GM12874 (cell line): ENCODE data around the gene ZNF710.

Experiments
- TF ChIP-seq, protein P1 (sequence below): IDR thresholded peaks from 2 replicates; pipeline ENCODE4 v1.5.1; 2011; ENCODE audit warnings: low read depth, mild to moderate bottlenecking, control low read depth, low read length, moderate library complexity; ENCODE audit not compliant: insufficient read depth

Gene ZNF710

DNA sequence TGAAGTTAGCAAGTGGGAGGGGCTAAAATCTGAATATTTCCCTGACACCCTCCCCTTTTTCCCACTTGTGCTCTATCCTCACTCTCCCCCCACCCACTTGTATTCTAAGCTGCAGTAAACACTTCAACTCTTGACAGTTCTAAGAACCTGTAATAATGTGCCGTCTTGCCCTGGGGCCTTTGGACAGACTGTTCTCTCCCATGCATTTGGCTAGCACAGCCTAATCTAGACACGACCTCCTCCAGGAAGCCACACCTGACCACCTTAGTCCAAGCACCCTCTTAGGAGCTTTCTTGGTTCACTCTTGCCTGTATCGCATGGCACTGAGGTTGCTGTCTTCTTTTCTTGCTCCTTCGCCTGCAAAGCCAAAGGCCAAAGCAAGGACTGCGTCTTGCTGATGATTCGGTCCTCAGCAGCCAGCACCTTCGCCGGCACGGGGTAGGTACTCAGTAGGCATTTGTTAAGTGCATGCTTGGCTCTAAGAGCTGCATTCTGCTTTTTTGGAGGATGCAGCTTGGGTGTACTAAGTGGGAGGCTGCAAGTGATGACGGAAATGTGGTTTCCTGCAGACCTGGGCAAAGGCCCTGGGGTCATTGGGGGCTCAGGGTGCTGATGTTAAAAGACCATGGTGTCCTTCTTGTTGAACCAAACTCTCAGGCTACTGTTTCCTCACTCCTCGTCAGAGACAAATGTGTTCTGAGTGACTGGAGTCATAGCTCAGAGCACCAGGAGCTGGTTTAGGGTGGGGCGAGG, 2.0 kb upstream of the ZNF710 start:
- TF ChIP-seq, protein P1, sequence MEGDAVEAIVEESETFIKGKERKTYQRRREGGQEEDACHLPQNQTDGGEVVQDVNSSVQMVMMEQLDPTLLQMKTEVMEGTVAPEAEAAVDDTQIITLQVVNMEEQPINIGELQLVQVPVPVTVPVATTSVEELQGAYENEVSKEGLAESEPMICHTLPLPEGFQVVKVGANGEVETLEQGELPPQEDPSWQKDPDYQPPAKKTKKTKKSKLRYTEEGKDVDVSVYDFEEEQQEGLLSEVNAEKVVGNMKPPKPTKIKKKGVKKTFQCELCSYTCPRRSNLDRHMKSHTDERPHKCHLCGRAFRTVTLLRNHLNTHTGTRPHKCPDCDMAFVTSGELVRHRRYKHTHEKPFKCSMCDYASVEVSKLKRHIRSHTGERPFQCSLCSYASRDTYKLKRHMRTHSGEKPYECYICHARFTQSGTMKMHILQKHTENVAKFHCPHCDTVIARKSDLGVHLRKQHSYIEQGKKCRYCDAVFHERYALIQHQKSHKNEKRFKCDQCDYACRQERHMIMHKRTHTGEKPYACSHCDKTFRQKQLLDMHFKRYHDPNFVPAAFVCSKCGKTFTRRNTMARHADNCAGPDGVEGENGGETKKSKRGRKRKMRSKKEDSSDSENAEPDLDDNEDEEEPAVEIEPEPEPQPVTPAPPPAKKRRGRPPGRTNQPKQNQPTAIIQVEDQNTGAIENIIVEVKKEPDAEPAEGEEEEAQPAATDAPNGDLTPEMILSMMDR = no peak

DNA sequence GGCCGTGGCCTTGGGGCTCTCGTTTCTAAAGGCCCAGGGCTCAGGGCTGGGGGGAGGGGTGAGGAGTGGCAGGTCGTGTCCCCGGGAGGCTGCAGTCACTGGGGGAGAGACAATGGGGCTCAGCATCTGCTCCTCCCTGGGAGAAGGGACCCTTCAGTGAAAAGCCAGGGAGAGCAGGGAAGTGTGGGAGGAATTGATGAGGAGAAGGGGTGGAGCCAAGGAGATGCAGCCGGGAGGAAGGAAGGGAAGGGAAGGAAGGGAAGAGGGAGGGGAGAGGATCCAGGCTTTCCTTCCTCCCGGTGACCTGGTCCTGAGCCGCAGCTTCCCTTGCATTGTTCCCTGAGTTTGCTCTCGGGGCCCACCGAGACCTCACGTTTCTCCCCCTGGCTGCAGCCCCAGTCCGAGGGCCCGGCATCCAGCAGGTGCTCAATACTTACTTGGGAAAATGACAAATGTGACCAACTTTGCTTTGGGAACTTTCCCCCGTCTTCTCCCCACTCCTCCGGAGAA, 1.4 kb upstream of the ZNF710 start:
- TF ChIP-seq, protein P1 = no peak

DNA sequence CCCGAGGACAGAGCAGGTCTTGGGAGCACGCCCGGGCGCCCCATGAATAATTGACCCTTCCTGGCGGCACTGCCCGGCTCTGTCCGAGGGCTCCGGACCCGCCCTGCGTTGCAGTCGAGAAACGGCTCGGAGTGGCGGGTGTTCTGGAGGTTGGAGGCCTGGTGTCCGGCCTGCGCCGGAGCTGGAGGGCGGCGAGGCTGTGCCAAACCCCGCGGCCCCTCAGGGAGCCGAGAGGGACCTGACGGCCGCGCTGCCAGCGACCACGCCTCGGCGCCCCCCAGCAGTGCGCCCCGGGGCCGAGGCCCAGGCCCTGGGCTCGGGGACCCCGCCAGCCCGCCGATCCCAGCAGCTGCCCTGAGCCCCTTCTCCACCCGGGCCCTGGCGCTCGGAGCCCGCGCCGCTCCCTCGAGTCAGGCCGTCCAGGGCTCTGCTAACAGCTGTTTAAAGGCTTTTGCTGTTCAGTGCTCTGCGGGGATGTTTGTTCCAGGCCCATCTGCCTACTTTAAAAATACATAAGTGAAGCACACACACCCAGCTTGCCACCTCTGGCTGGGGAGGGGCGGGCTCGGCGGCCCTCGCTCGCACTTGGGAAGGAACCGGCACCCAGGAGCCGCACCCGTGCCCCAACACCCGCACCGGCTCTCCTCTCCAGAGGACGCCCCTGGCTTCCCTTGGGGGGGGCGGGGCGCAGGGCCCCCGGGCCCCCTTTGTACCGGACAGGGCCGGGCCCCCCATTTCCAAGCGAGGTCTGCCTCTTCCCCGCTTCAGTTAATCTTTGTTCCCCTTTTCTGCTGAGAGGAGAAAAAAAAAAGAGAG, 730 bp upstream of the ZNF710 start:
- TF ChIP-seq, protein P1 = no peak

DNA sequence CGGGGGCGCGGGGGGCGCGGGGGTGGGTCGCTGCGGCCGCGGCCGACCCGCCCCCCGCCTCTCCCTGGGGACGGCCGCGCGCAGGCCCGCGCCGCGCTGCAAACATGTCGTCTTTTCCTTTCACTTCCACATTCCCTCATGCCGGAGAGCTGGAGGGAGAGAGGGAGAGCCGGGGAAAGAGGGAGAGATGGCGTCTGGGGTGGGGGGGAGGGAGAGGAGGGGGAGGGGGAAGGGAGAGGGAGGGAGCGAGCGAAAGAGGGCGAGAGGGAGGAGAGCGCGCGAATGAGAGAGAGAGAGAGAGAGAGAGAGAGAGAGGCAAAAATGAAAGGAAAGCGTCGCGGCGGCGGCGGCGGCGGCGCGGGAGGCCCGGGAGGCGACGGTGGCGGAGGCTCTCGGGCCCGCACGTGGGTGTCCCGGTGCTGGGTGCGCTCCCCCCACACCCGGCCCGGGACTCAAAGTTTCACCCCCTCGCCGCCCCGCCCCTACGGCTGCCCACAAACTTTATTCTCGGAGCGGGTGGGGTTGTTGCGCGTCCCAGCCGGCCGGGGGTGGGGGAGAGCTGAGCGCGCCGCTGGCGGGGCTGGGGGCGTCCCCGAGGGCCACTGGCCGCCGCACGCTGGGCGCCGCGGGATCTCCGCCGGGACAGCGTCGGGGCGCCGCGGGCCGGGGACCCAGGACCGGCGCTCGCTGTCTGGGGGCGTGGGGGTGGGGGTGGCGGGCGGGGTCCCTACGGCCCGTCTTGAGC, 731 bp downstream of the ZNF710 start:
- TF ChIP-seq, protein P1 = no peak

DNA sequence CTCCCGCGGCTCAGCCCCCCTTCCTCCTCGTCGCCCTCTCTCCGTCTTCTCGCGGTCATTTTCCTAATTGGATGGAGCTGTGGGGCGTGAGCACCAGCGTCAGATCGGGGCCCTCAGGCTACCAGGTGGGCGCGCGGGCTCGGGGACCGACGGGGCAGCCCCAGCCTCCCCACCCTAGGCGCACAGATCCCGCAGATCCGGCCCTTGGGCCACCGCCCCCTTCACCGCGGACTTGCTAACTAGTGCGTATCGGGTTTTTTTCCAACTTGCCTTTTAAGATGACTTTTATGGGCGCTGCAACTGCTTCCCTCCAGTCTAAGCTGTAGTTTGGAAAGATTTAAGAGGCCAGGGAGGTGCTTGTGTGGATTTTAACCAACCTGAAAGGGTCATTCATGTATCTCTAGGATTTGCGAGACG, 1.3 kb downstream of the ZNF710 start:
- TF ChIP-seq, protein P1 = no peak

DNA sequence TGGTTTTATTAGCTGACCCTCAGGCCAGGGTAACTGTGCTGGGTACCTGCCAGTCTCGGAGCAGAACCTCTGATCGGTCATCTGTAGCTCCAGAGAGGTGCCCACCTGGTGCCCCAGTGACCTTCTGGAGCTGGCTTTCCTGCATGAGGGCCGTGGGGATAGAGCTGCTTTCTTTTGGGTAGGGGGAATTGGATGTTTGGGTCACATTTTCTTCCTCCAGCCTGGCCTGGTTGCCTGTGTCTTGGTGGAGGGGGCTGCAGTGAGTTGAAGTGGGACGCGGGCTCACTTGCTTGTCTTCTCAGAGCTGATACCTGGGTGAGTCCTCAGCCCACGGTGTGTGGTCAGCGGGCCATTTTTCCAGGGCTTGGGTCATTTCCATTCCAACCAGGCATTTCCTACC, 2.6 kb downstream of the ZNF710 start:
- TF ChIP-seq, protein P1 = no peak

DNA sequence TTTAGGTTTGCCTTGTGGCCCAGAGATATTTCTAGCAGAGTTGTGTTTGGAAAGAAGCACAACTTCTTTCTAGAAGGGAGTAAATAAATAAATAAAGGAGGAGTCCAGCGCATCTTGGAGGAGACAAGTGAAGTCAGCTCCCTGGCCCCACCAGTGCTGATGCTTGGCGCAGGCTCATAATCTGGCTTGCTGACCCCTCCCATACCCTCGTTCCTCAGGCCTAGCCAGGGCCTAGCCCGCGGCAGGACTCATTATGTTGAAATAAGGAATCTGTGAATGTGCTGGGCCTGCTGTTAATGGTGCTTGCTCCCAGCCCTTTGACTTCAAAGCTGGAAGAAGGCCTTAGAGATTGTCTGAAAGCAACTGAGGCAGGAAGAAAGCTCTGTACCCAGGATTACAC, 3.1 kb downstream of the ZNF710 start:
- TF ChIP-seq, protein P1 = no peak
